ENCODE measurements around the gene SLC4A1AP. TPM values are rescaled to one million over a fixed set of nuclear protein-coding genes. Genes with fewer than 3 reads are reported as not detected.
A peak's percentile ranks its signal among the peaks of the same experiment; 100 is the strongest.

SLC4A1AP gene
- total and polyA plus RNA-seq, 2 of the 13 experiments (the other 11 are each of a cell fraction or from before 2014, with no cell fraction given): 15.3 to 44.6 TPM

DNA sequence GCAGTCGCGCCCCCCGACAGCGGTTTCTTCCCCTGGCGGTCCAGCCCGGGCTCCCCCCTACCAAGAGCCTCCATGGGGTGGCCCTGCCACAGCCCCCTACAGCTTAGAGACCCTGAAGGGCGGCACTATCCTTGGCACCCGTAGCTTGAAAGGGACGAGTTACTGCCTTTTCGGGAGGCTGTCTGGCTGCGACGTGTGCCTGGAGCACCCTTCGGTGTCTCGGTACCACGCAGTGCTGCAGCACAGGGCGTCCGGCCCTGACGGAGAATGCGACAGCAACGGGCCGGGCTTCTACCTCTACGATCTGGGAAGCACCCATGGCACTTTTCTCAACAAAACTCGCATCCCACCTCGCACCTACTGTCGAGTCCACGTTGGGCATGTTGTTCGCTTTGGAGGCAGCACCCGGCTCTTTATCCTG lies 475 bp downstream of the SLC4A1AP start (continued):
- TF ChIP-seq IKZF4 (CRISPR knock-in tag; IDR thresholded peaks at IDR 0.05; ENCODE audit: borderline replicate concordance, low read depth, not compliant biosample characterization) (no peak), KMT2A (CRISPR knock-in tag; IDR thresholded peaks at IDR 0.05) (no peak), ZKSCAN1 (IDR thresholded peaks at IDR 0.05; ENCODE audit: low read length) (no peak), MXD4 (CRISPR knock-in tag; IDR thresholded peaks at IDR 0.05) (peak; percentile 3; the same call in 1 of the 2 replicates), ONECUT2 (CRISPR knock-in tag; IDR thresholded peaks at IDR 0.05) (no peak), RXRA (CRISPR knock-in tag; IDR thresholded peaks at IDR 0.05) (no peak), TCF7 (IDR thresholded peaks at IDR 0.05; ENCODE audit: low read depth) (no peak), PRMT3 (CRISPR knock-in tag; IDR thresholded peaks at IDR 0.05; ENCODE audit: borderline replicate concordance, low read depth) (no peak), ZNF747 (CRISPR knock-in tag; IDR thresholded peaks at IDR 0.05; ENCODE audit: borderline replicate concordance) (no peak), HOXA7 (CRISPR knock-in tag; IDR thresholded peaks at IDR 0.05) (no peak), ZNF777 (CRISPR knock-in tag; IDR thresholded peaks at IDR 0.05) (peak; percentile 67; the same call in 1 of the 2 replicates), NFE2L2 (IDR thresholded peaks at IDR 0.05; ENCODE audit: low read length) (no peak), ZNF558 (CRISPR knock-in tag; IDR thresholded peaks at IDR 0.05; ENCODE audit: borderline replicate concordance) (peak; percentile 69; the same call in 1 of the 2 replicates), ZSCAN29 (CRISPR knock-in tag; conservative IDR thresholded peaks at IDR 0.05) (no peak), ZNF431 (CRISPR knock-in tag; IDR thresholded peaks at IDR 0.05; ENCODE audit: borderline replicate concordance, low read depth) (no peak)
- TF ChIP-seq, protein P1, sequence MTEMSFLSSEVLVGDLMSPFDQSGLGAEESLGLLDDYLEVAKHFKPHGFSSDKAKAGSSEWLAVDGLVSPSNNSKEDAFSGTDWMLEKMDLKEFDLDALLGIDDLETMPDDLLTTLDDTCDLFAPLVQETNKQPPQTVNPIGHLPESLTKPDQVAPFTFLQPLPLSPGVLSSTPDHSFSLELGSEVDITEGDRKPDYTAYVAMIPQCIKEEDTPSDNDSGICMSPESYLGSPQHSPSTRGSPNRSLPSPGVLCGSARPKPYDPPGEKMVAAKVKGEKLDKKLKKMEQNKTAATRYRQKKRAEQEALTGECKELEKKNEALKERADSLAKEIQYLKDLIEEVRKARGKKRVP (CRISPR knock-in tag; IDR thresholded peaks at IDR 0.05): no peak
- TF ChIP-seq, protein P2, sequence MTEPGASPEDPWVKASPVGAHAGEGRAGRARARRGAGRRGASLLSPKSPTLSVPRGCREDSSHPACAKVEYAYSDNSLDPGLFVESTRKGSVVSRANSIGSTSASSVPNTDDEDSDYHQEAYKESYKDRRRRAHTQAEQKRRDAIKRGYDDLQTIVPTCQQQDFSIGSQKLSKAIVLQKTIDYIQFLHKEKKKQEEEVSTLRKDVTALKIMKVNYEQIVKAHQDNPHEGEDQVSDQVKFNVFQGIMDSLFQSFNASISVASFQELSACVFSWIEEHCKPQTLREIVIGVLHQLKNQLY (CRISPR knock-in tag; IDR thresholded peaks at IDR 0.05): no peak
- TF ChIP-seq, protein P3, sequence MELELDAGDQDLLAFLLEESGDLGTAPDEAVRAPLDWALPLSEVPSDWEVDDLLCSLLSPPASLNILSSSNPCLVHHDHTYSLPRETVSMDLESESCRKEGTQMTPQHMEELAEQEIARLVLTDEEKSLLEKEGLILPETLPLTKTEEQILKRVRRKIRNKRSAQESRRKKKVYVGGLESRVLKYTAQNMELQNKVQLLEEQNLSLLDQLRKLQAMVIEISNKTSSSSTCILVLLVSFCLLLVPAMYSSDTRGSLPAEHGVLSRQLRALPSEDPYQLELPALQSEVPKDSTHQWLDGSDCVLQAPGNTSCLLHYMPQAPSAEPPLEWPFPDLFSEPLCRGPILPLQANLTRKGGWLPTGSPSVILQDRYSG (CRISPR knock-in tag; IDR thresholded peaks at IDR 0.05): peak; percentile 6; the same call in 1 of the 2 replicates
- TF ChIP-seq, protein P4, sequence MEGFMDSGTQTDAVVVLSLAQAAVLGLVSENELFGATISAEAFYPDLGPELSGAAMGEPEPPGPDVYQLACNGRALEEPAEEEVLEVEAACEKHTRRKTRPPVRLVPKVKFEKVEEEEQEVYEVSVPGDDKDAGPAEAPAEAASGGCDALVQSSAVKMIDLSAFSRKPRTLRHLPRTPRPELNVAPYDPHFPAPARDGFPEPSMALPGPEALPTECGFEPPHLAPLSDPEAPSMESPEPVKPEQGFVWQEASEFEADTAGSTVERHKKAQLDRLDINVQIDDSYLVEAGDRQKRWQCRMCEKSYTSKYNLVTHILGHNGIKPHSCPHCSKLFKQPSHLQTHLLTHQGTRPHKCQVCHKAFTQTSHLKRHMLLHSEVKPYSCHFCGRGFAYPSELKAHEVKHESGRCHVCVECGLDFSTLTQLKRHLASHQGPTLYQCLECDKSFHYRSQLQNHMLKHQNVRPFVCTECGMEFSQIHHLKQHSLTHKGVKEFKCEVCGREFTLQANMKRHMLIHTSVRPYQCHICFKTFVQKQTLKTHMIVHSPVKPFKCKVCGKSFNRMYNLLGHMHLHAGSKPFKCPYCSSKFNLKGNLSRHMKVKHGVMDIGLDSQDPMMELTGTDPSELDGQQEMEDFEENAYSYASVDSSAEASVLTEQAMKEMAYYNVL (CRISPR knock-in tag; IDR thresholded peaks at IDR 0.05; ENCODE audit: borderline replicate concordance): no peak
- TF ChIP-seq, protein P5, sequence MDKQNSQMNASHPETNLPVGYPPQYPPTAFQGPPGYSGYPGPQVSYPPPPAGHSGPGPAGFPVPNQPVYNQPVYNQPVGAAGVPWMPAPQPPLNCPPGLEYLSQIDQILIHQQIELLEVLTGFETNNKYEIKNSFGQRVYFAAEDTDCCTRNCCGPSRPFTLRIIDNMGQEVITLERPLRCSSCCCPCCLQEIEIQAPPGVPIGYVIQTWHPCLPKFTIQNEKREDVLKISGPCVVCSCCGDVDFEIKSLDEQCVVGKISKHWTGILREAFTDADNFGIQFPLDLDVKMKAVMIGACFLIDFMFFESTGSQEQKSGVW (CRISPR knock-in tag; IDR thresholded peaks at IDR 0.05; ENCODE audit: borderline replicate concordance): no peak

Measured in HepG2 (cell line).